Measurements from ENCODE around the gene SAMD11.

- TF ChIP-seq CTCF (IDR thresholded peaks at IDR 0.05 in 2 of 3, conservative IDR thresholded peaks at IDR 0.05 in 1 of 3; ENCODE audit: control insufficient read depth in 2 of 3, extremely low read depth in 1 of 3, insufficient read depth in 1 of 3, low read depth in 3 of 3, low read length in 3 of 3), result peak; percentile 19 to 52 (median 49); a peak in 4 of 6 replicates
- no peak for TF ChIP-seq ZNF207 (IDR thresholded peaks at IDR 0.05; ENCODE audit: borderline replicate concordance)
- TF ChIP-seq HDGF (IDR thresholded peaks at IDR 0.05), result no peak
- no peak for TF ChIP-seq REST (IDR thresholded peaks at IDR 0.05; ENCODE audit: low read depth, low read length)
- no peak for TF ChIP-seq CREB1 (IDR thresholded peaks at IDR 0.05; ENCODE audit: low read depth)
- TF ChIP-seq POLR2AphosphoS5 (IDR thresholded peaks at IDR 0.05; ENCODE audit: low read length), result no peak
- no peak for TF ChIP-seq HCFC1 (IDR thresholded peaks at IDR 0.05; ENCODE audit: low read length)
- no peak for TF ChIP-seq EP300 (IDR thresholded peaks at IDR 0.05; ENCODE audit: borderline replicate concordance in 1 of 2, control insufficient read depth in 1 of 2, low read depth in 2 of 2, low read length in 2 of 2)
- no peak for TF ChIP-seq RBBP5 (conservative IDR thresholded peaks at IDR 0.05)
- no peak for TF ChIP-seq POLR2A (IDR thresholded peaks at IDR 0.05; ENCODE audit: low read depth, low read length)
- TF ChIP-seq WRNIP1 (IDR thresholded peaks at IDR 0.05; ENCODE audit: borderline replicate concordance, low read depth, low read length), result no peak
- TF ChIP-seq BRCA1 (IDR thresholded peaks at IDR 0.05; ENCODE audit: low read depth, low read length), result no peak
- TF ChIP-seq FOXM1 (IDR thresholded peaks at IDR 0.05; ENCODE audit: low read depth, low read length), result no peak
Observed at GRCh38 chr1:938088-938683, 14.5 kb downstream of the SAMD11 start.
